ENCODE results near the gene MON1A.
A peak's percentile ranks its signal among the peaks of the same experiment; 100 is the strongest.
"Not testable (repeated sequence)": the region's sequence is repeated elsewhere in the genome, so short reads cannot be mapped to it uniquely, and the experiment has no call there.

Gene MON1A

DNA sequence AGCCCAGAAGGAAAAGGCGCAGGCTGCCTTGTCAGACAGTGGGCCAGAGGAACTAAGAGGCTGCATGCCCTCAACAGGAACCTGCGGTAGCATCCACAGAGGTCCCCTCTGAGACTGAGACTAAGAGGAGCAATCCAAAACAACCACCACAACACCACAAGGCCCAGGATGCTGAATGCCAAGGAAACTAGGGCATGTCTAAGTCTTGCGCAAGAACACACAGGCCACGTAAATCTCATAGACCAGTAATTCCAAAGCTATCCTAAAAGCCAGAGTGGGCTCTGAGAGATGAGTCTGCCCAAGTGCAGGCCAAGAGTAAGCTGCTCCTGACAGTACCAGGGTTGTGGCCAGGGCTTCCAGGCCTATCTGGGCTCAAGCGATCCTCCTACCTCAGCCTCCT is 12.9 kb downstream of the MON1A start:
- DNase-seq, result no peak

DNA sequence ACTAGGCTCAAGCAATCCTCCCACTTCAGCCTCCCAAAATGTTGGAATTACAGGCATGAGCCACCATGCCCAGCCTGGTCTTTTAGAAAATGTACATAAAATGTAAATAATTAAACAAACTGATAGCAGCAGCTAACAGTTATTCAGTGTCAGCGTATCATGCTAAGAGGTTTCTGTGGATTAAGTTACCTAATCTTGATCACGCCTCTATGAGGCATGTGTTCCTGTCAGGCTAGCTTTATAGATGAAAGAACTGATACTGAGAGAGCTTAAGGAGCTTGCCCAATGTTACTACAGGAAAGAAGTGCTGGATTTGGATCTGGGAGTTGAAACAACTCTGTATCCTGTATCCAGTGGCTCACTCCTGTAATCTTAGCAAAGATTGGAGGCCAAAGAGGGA is 14.7 kb downstream of the MON1A start:
- DNase-seq, result no peak

DNA sequence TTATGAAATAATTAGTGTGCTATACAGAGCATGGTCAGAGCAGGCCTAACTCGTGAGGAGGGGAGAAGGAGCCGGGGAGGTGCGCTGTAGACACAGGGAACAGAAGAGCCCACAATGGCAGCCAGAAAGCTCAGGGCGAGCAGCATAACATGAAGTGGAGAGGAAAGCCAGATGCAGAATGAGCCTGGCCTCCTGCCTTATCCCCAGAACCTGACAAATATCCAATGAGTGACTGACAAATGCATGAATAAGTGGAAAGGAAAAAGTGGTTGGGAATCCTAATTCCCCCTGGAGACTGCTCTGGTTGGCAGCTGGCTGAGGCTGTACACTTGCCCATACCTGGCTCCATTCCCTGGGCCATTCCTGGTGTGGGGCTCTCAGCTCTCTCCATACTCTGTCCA is 16.7 kb downstream of the MON1A start:
- no peak for DNase-seq

DNA sequence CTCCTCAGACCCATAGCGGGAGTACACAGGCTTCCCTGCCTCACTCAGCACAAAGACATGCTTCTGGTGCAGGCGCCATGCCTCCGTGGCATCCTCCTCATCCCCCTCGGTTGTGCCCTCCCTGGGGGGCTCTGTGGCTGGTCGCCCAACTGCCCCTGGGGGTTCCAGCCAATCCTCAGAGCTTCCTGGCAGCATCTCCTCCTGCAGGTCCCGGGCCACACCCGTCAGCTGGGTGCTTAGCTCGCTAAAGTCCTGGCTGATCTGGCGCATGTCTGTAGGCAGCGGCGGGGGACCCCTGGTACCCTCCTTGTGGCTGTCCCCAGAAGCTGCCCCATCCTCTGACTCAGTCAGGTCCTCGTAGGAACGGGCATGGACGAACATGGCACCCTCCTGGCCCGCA is 18.0 kb downstream of the MON1A start:
- DNase-seq, result no peak

DNA sequence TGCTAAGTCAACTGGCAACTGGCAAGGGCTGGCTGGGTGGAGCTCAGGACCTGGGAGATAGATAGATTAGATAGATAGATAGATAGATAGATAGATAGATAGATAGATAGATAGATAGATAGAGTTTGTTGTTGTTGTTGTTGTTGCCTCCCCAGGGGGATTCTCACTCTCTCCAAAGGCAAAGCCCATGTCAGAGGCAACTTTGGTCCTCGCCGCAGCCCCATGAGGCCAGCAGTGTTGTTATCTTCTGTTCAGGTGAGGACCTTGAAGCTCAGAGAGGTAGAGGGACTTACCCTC is 18.5 kb downstream of the MON1A start:
- DNase-seq, result no peak

DNA sequence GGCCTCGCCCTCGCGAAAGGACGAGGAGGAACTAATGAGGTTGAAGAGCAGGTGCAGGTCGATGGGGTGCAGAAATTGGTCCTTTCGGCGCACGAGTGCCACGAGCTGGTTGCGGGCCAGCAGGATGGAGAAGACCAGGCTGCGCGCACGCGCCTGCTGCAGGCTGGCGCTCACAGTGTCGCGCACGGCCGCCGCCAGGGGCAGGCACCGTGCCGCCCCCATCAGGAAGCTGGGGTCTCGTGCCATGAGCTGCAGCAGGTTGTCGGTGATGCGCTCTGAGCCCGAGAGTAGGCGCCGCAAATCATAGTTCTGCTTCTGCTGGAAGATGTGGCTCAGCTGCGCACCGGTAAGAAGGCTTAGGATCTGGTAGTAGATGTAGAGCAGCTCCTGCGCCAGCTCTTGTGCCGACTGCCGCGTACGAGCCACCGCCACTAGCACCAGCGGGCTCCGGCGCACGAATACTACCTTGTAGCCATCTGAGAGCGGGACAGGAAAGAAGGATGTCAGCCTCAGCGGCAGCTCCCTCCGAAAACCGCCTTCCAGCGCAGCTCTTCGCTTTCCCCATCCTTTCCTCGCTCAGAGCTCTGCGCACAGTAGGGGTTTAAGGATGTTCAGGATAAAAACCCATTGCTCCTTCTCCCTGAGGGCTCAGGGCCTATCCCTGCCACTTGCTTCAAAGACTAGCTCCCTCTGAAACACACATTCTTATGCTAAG is 19.0 kb downstream of the MON1A start:
- no peak for DNase-seq

DNA sequence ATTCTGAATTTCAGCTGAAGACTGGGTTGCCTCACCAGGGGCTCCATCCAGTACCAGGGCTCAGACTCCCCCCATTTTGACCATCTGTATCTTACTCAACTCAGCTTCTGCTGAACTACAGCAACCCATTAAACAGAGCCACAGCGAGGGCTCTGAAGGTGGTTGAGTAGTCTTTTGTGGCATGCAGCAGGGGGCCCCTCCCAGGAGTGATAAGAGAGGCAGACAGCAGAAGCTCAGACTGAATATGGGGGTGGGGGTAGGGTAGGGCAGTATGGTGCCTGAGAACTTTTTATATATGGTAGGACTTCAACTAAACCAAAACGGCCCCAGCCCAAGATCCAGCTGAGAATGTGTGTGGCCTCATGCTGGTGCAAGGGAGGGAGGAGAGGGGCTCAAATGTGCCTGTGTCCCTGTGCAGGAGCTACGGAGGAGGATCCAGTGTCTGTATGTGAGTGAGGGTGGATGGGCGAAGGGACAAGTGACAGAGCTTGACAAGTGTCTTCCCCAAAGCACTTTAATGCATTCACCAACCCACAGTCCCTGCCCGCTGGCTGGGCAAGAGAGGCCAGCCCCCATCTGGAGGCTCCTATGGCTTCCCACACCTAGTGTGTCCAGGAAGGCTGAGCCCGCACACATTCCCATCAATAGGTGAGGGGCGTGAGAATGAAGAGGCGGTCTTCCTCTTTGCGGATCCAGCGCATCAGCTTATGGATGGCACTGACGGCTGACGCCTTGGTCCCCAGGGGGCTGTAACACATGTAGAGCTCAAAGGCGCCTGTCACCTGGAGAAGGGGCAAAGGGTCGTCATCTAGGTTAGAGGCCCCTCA is 21.0 kb downstream of the MON1A start:
- DNase-seq, result no peak

DNA sequence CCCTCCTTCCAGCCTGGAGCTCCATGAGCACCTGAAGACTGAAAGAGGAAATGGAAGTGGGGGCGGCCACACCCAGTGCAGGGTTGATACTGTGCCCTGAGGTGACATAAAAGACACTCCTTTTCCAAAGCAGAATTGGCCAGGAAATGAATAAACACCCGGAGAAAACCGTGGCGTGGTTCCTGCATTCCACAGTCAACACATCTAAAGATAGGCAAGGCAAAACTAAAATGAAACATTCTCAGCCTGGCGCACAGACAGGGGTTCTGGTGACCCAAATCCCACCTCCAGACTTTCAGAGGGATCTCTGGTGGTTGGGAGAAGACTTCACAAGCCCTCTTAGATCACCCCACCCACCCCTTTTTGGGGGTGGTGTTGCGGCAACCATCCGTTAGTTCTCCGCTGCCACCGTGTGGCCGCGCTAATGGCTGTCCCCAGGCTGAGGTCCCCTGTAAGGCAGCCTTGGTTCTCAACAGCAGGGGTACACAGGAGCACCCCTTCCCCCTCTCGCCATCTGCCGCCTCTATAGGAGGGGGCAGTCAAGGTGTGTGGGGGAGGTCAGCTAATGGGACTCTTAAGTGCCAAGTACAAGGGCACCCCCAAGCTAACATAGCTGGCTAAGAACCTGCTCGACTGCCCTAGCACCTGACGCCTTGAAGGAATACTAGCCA is 23.4 kb downstream of the MON1A start:
- peak; percentile 11 for DNase-seq

DNA sequence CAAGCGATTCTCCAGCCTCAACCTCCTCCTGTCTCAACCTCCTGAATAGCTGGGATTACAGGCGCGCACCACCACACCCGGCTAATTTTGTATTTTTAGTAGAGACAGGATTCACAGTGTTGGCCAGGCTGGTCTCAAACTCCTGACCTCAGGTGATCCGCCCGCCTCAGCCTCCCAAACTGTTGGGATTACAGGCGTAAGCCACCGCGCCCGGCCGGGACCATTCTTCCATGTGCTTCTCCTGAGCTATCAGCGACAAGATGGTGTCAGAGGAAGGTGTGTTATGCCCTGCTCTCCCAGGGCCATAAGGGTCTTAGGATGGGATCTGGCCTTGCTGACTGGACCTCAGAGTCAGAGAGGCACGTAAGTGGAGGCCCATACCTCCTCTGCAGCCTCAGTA is 25.2 kb downstream of the MON1A start:
- DNase-seq, result not testable (repeated sequence)

DNA sequence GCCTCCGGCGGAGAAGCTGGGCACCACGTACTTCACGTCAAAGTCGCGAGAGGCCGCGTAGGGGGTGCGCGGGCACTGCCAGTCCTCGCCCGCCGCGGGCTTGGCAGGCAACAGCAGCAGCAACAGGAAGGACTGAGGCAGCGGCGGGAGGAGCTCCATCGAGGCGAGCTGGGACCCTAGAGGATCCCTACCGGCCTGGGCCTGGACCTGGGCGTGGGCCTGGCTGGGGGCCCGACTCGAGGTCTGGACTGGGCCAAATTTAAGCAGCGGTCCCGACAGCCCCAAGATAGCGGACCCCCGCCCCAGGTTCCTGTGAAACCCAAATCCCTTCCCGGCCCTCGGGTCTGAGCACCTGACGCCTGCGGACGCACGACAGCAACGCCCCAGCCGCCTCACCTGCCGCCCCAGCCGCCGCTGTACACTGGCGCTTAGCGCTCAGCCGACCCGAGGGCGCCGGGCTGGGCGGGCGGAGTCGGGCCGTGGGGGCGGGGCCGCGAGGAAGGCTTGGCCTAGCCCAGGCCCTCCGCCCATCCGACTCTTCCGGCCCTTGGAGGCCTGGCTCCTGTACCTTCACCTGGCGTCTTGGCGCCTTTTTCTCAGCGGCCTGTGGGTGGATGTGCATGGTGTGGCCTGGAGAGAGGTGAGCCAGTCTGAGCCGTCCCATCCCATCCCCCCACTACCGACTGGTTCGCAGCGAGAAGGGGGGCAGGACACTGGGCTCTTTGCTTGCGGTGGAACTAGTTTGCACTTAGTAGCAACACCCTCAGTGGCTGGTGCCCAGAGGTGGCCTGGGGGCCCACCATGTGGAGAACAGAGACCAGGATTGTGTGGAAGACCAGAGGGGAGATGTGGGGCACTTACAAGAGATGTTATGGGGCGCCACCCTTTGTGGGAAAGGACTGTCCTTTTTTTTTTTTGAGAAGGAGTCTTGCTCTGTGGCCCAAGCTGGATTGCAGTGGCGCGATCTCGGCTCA is 25.9 kb downstream of the MON1A start, which contains the start of gene MST1R:
TSS of gene MST1R (minus strand) at position 423 of the 974 bp plus-strand sequence. CDS start at position 159, 264 bp downstream.
- DNase-seq, result peak; percentile 69

DNA sequence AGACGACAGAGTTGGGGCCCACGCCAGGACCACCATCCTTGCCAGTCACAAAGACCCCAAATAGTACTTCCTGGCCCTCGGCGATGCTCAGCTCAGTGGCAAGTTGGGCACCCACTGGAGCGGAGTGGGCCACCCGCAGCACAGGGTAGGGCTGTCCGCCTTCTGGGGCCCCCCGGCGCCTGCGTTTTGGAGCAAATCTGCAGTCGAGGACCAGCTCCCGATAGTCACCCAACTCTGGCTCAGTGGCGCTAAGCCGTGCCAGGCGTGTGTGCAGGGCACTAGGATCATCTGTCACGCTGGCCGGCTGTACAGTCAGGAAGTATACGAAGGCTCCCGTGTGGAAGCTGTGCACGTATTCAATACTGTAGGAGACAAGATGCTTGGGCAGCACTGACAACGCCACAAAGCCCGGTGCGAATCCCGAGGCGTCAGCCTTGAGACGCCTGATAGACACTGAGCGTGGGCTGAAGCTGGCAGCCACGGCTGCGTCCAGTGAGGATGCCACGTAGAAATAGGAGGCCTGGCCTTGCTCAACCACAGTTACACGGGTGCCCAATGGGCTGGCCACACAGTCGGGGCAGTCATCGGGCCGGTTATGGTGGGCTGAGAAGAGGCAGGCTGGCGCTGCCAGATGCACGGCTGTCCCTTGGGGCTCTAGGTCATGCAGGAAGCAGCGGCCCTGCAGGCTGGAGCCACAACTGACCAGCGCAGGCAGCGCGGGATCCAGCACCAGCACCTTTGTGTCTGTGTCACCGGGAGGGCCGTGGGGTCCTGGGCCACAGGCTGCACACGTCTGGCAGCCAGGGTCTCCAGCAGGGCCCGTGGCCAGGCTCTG is 26.9 kb downstream of the MON1A start:
- no peak for DNase-seq

DNA sequence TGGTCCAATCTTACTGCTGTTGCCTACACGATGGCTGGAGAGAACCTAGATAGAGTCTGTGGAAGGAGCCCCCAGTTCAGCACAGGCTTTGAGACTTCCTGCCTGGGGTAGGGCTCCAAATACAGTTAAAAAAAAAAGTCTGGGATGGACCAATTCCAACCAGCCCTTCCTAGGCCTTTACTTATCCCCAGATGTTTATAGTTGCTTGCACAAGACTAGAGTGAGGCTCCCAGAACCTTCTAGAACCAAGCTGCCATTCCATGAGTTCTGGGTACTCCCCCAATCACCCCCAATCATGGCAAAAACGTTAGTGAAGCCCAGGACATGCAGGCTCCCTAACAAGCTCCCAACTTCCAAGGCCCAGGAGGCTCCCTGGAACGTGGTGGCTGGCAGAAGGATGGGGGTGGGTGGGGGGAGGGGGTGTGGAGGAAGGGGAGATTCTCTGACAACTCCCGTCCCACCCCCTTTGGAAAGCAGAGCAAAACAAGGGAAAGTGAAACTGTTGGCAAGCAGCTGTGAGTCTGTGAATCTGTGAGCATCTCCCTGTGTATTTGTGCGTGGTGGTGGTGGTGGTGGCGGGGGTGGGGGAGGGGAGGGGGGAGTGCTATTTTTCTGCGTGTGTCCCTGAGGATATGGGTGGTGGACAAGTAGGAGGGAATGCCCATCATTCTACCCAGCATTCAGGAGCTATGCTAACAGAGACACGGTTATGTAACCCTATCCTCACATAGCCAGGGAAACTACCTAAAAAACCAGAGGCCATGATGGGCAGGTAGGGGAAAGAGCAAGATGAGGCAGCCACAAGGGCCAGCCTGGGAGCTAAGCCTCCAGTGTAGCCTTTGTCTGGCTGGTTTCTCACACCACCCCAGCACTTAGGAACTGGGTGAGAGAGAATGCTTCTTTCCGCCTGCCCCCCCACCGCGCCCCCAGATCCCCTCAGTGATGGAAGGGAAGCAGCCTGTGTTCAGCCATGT is 28.0 kb downstream of the MON1A start:
- DNase-seq, result no peak

DNA sequence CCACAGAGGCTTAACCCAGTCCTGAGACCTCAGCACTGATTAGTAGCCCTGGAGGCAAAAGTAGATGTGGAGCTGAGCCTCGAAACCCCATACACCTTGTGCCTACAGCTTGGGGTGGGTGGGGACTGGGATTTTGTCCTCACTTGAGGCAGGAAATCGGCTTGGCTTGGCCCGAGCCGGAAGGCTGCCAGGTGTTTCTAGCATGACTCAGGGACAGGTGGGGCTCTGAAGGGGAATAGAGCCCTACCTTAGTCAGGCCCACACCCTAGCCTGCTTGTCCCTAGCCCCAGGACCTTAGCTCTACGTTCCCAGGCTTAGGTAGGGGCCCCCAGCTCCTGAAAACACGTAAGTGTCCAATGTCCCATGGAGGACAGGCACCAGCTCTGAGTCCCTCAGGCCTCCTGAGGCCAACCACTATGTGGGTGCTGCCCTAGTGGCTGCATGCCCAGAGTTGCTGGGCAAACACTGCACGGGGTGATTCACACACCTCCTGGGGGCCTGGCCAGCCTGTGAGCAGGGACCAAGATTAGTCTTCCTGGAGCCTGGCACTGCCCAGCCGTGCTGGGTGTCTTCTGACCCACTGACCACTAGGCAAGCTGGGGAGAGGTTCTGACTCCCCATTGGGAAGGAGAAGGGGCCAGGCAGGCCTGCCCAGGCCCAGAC is 29.0 kb downstream of the MON1A start:
- no peak for DNase-seq

DNA sequence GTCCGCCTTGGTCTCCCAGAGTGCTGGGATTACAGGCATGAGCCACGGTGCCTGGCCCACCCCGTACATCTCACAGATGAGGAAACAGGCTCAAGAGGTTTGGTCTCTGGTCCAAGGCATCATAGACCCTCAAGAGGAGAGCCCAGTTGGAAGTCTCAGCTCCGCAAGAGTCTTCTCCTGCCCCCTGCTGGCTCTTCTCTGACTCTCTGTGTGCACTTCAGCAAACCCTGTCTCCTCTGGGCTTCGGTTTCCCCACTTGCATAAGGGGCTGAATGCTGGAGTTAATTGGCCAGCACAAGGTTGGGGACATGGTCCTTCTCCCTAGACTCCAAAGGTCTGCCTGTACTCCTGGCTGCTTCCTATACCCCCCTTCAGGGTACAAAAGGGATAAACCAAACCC is 29.8 kb downstream of the MON1A start:
- DNase-seq, result no peak

DNA sequence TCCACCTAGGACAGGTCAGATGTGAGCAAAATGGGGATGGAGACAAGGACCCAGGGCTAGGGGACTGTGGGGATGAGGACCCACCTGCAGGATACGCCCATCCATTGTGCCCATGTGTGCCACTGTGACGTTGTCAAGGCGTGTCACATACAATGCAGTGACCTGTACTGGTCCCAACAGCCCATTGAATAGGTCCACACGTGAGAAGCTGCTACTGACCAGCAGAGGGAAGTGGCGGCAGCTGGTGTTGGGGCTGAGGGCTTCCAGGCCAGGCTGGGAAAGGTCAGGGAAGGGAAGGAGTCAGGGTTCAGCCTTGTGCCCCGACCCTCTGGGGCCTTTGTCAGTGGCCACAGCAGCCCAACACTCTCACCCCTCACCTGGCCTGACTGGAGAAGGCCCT is 30.6 kb downstream of the MON1A start:
- no peak for DNase-seq

DNA sequence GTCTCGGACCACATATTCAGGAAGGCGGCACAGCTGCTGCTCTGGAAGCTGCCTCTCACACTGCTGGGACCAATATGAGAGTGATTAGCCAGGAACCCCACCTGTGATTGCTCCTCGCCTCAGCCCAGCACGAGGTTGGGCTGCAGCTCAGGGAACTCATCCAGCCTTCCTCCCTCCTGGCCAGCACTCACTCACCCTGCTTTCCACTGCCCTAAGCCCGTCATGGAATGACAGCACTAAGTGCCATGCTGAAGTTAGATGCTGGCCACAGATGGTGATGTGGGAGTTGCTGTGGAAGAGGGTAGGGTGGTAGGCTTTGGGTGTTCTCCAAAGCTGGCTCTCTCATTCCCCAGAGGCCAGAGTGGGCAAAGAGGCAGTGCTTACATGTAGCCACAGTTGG is 33.3 kb downstream of the MON1A start:
- DNase-seq, result no peak

DNA sequence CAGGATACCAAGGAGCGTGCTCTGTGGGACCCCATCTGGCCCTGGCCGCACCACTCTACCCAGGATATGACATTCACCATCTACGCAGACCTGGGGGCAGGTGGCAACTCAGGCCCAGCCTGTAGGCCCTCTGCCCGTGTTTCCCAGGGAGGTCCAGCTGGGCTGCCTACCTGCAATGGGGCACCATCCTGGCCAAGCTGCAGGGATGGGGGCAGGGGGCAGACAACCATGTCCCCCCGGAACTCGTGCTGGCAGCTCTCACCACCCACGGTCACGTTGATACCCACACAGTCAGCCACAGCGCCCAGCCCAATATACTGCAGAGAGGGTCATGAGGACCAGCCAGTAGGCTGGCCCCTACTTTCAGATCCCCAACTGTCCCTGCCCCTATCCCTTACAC is 33.8 kb downstream of the MON1A start:
- DNase-seq, result no peak

DNA sequence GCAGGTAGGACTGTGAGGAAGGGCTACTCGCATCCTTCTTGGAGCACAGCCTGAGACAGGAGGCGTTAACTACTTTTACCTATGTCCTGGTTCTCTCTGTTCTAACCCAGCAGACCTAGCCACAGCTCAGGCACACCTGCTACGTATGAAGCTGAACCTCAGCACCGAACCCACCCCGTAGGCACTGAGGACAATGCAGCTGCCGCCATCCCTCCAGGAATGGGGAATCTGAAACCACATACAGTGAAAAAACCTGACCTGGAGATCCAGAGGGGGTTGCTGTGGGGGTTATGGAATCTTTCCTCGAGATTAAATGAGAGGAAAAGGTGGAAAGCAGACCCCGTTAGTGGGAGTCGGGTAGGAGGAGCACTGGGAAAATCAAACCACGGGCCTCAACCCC is 40.3 kb downstream of the MON1A start:
- DNase-seq, result no peak

DNA sequence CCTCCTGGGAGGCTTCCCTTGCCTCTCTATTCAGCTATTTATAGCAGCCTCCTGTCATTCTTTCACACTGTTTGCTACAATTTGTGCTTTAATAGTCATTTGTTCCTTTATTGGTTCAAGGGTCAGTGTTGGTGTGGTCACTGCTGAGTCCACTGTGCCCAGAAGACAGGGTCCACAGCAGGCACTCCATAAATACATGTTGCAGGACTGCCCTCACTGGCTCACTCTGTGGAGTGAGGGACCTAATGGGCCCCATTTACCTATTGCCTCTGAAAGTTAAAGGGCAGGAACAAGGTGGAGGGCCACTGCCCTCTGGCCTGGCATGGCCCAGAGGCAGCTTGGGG is 42.7 kb downstream of the MON1A start:
- no peak for DNase-seq

DNA sequence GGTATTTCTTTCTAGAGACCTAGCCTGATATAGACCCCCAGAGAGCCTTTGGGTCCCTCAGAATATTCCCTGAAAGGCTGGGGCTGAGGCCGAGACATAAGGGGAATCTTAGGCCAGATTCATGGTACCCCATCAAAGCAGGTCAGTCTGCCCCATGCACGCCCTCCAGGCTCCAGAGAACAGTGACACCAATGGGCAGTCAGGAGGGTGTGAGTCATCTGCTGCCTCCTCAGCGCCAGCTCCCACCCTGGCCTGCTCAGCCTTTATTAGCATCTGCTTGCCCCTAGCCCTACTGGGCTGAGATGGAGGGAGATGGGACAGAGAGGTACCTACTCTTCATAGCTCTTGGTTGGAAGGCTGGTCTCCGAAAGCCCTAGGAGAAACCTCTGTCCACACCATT is 45.6 kb downstream of the MON1A start:
- DNase-seq, result no peak

Data from effector CD8-positive, alpha-beta T cell (primary cell).